ENCODE data around the gene ASTN2. TPM values are rescaled to one million over a fixed set of nuclear protein-coding genes. Genes with fewer than 3 reads are reported as not detected.

ASTN2 gene
- total and polyA plus RNA-seq, 9 donors: 1.8 to 6.4 (median 3.2) TPM

- no peak for TF ChIP-seq CTCF (IDR thresholded peaks at IDR 0.05)
- TF ChIP-seq POLR2A (IDR thresholded peaks at IDR 0.05): no peak
- no peak for TF ChIP-seq EP300 (IDR thresholded peaks at IDR 0.05)
- Histone ChIP-seq H3K4me1 (ENCODE audit: insufficient read depth) (peaks cover 1% of the 10 kb centered on the region), H3K9me3 (no peaks in the 10 kb centered on the region), H3K27me3 (no peaks in the 10 kb centered on the region), H3K27ac (no peak overlapping the region), H3K36me3 (no peaks in the 10 kb centered on the region), H3K4me3 (no peak overlapping the region)
- 68 to 71% (median 70%) methylated on average over 17 of the region's 17 CpGs for WGBS, 3 donors
- intact Hi-C loops (cut with DNase I): loop anchor here in 1 of 4 donors (10.0 kb wide), 1 partner anchor 57 kb away; no protein-coding TSS in a partner anchor
- no peak for DNase-seq
Measured at GRCh38 chr9:117412006-117412715, 2.7 kb downstream of the ASTN2 start.

GRCh38 chr9:117411547-117411946 lies 3.3 kb downstream of the ASTN2 start:
- no peak overlapping the region for H3K4me3 ChIP-seq
- no peaks in the 10 kb centered on the region for H3K27me3 ChIP-seq
- intact Hi-C loops (cut with DNase I): loop anchor here in 1 of 4 donors (10.0 kb wide), 1 partner anchor 57 kb away; no protein-coding TSS in a partner anchor
- TF ChIP-seq CTCF (IDR thresholded peaks at IDR 0.05) (no peak), POLR2A (IDR thresholded peaks at IDR 0.05) (no peak)
- 46 to 51% (median 48%) methylated on average over 4 of the region's 4 CpGs for WGBS, 3 donors
- no peaks in the 10 kb centered on the region for H3K9me3 ChIP-seq
- DNase-seq: no peak
- no peaks in the 10 kb centered on the region for H3K36me3 ChIP-seq
- H3K27ac ChIP-seq: no peak overlapping the region
- H3K4me1 ChIP-seq (ENCODE audit: insufficient read depth): peaks cover 1% of the 10 kb centered on the region

GRCh38 chr9:117409321-117409720 lies 5.5 kb downstream of the ASTN2 start:
- intact Hi-C loops (cut with DNase I): no loop called here
- WGBS, 3 donors: 59 to 66% (median 60%) methylated on average over 5 of the region's 5 CpGs
- Histone ChIP-seq H3K4me3 (no peak overlapping the region), H3K36me3 (no peaks in the 10 kb centered on the region), H3K4me1 (ENCODE audit: insufficient read depth) (no peaks in the 10 kb centered on the region), H3K27ac (no peak overlapping the region), H3K27me3 (no peaks in the 10 kb centered on the region), H3K9me3 (no peaks in the 10 kb centered on the region)
- no peak for TF ChIP-seq POLR2A (IDR thresholded peaks at IDR 0.05)
- no peak for TF ChIP-seq CTCF (IDR thresholded peaks at IDR 0.05)
- no peak for TF ChIP-seq EP300 (IDR thresholded peaks at IDR 0.05)
- DNase-seq: no peak

- DNase-seq: no peak
- H3K27me3 ChIP-seq: no peaks in the 10 kb centered on the region
- no peak overlapping the region for H3K27ac ChIP-seq
- intact Hi-C loops (cut with DNase I): no loop called here
- TF ChIP-seq EP300 (IDR thresholded peaks at IDR 0.05) (no peak), CTCF (IDR thresholded peaks at IDR 0.05) (no peak), POLR2A (IDR thresholded peaks at IDR 0.05) (no peak)
- no peak overlapping the region for H3K4me3 ChIP-seq
- 2 to 6% (median 5%) methylated on average over 2 of the region's 2 CpGs for WGBS, 3 donors
- no peaks in the 10 kb centered on the region for H3K9me3 ChIP-seq
- H3K36me3 ChIP-seq: no peaks in the 10 kb centered on the region
- H3K4me1 ChIP-seq (ENCODE audit: insufficient read depth): no peaks in the 10 kb centered on the region
Measured at GRCh38 chr9:117407436-117408022, 7.3 kb downstream of the ASTN2 start.
